ENCODE measurements around the gene RTN4RL2.

- TF ChIP-seq CTCF (conservative IDR thresholded peaks at IDR 0.05) (no peak), ZFX (IDR thresholded peaks at IDR 0.05) (no peak)
These were observed 23.2 kb downstream of the RTN4RL2 start for GRCh38 chr11:57483562-57483918.
